Measurements from ENCODE around the gene AOAH. TPM values are rescaled to one million over a fixed set of nuclear protein-coding genes. Genes with fewer than 3 reads are reported as not detected.

AOAH gene
- total and polyA plus RNA-seq, 7 donors, result 3.8 to 61.3 (median 16.2) TPM

DNA sequence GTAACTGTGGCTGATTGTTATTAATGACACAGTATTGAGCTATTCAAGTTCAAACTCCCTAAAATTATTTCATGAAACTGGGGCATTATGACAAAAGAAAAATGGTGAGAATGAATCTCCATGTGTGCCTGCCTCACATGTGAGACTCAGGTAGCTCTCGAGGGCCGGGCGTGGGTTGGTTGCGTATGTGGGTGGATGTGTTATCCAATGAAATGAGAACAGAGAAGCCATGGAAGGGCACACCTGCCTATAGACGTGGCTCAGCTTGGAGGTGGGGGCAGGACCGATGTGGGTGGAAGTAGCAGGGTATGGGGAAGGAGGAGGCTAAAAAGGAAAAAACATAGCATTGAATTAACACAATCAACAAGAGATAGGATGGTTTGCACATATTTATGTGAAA lies 96.5 kb downstream of the AOAH start:
- WGBS, 2 donors, result 88 to 92% methylated on average over 6 of the region's 6 CpGs
- no peak for DNase-seq
- Histone ChIP-seq H3K4me3 (no peak overlapping the region), H3K9me3 (no peaks in the 10 kb centered on the region), H3K36me3 (no peaks in the 10 kb centered on the region), H3K27me3 (no peaks in the 10 kb centered on the region), H3K27ac (no peak overlapping the region), H3K4me1 (no peaks in the 10 kb centered on the region)
- intact Hi-C loops (cut with DNase I), result loop anchor here (2.0 kb wide), 1 partner anchor 39 kb away; no protein-coding TSS in a partner anchor
- TF ChIP-seq, protein P1, sequence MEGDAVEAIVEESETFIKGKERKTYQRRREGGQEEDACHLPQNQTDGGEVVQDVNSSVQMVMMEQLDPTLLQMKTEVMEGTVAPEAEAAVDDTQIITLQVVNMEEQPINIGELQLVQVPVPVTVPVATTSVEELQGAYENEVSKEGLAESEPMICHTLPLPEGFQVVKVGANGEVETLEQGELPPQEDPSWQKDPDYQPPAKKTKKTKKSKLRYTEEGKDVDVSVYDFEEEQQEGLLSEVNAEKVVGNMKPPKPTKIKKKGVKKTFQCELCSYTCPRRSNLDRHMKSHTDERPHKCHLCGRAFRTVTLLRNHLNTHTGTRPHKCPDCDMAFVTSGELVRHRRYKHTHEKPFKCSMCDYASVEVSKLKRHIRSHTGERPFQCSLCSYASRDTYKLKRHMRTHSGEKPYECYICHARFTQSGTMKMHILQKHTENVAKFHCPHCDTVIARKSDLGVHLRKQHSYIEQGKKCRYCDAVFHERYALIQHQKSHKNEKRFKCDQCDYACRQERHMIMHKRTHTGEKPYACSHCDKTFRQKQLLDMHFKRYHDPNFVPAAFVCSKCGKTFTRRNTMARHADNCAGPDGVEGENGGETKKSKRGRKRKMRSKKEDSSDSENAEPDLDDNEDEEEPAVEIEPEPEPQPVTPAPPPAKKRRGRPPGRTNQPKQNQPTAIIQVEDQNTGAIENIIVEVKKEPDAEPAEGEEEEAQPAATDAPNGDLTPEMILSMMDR (IDR thresholded peaks at IDR 0.05), result no peak
- TF ChIP-seq EP300 (IDR thresholded peaks at IDR 0.05) (no peak), POLR2A (IDR thresholded peaks at IDR 0.05) (no peak), POLR2AphosphoS5 (IDR thresholded peaks at IDR 0.05) (no peak)

DNA sequence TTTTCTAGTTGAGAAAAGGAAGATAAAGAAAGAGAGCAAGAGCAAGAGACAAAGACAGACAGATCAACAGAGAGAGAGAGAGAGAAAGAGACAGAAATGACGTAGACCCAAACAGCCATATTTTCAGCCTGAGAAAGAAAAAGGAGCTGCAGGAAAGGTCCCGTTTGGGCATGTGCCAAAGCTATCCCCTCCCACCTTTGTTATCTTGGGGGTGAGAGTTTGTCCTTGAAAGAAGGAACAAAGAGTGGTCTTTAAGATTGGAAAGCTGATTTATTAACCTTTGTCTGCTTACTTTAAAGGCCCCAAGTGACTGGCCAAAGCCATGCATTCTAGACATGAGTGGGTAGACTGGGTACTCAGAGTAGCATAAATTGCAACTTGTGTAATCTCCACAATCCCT lies 98.2 kb downstream of the AOAH start:
- H3K4me3 ChIP-seq, result no peak overlapping the region
- no peaks in the 10 kb centered on the region for H3K36me3 ChIP-seq
- WGBS, 2 donors, result 77 to 90% methylated on average over 2 of the region's 2 CpGs
- intact Hi-C loops (cut with DNase I), result no loop called here
- DNase-seq, result no peak
- no peak overlapping the region for H3K27ac ChIP-seq
- TF ChIP-seq, protein P1 (IDR thresholded peaks at IDR 0.05), result no peak
- TF ChIP-seq POLR2AphosphoS5 (IDR thresholded peaks at IDR 0.05) (no peak), POLR2A (IDR thresholded peaks at IDR 0.05) (no peak), EP300 (IDR thresholded peaks at IDR 0.05) (no peak)
- no peaks in the 10 kb centered on the region for H3K9me3 ChIP-seq
- no peaks in the 10 kb centered on the region for H3K4me1 ChIP-seq
- H3K27me3 ChIP-seq, result no peaks in the 10 kb centered on the region

DNA sequence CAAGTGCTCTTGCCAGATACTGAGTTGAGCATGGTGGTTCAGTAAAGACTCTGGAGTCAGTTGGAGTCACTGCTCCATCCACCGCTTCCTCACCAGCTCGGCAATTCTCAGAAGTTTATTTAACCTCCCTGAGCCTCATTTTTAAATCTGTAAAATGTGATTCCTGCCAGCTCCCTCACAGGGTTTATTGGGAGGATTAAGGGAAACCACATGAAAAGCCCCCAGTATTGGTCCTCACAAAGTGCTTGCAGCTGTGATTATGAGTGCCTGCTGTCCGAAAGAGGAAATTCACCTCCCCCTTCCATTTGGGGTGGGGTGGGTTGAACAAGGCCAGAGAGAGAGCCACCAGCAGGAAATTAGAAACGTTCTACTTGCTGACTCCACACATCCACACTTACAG lies 99.0 kb downstream of the AOAH start:
- WGBS, 2 donors, result 45 to 73% methylated on average over 4 of the region's 4 CpGs
- no peak for TF ChIP-seq EP300 (IDR thresholded peaks at IDR 0.05)
- TF ChIP-seq POLR2A (IDR thresholded peaks at IDR 0.05), result no peak
- no peak for TF ChIP-seq POLR2AphosphoS5 (IDR thresholded peaks at IDR 0.05)
- TF ChIP-seq, protein P1 (IDR thresholded peaks at IDR 0.05), result no peak
- no peaks in the 10 kb centered on the region for H3K4me1 ChIP-seq
- no peak for DNase-seq
- H3K27me3 ChIP-seq, result no peaks in the 10 kb centered on the region
- intact Hi-C loops (cut with DNase I), result no loop called here
- no peaks in the 10 kb centered on the region for H3K36me3 ChIP-seq
- no peaks in the 10 kb centered on the region for H3K9me3 ChIP-seq
- H3K4me3 ChIP-seq, result no peak overlapping the region
- H3K27ac ChIP-seq, result no peak overlapping the region

DNA sequence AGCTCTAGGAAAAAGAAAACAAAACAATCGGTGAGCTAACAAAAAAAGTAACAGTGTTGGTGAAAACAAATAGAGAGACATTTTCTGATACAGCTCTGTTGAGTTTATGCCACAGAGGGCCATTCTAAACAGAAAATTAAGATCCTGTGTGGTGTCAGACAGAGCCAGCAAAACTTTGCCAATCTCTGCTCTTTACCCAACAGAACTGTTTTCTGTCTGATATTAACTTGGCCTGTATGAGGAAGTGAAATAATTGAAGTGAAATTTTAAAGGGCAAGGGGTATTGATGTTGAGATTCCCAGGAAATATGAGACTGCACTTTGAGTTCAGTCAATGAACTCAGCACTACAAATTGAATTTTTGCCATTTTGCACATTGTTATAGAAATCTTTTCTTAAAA lies 101.0 kb downstream of the AOAH start:
- Histone ChIP-seq H3K4me3 (no peak overlapping the region), H3K27ac (no peak overlapping the region), H3K27me3 (no peaks in the 10 kb centered on the region), H3K9me3 (no peaks in the 10 kb centered on the region), H3K36me3 (no peaks in the 10 kb centered on the region), H3K4me1 (no peaks in the 10 kb centered on the region)
- intact Hi-C loops (cut with DNase I), result no loop called here
- TF ChIP-seq EP300 (IDR thresholded peaks at IDR 0.05) (no peak), POLR2AphosphoS5 (IDR thresholded peaks at IDR 0.05) (no peak), POLR2A (IDR thresholded peaks at IDR 0.05) (no peak)
- TF ChIP-seq, protein P1 (IDR thresholded peaks at IDR 0.05), result no peak
- DNase-seq, result no peak
- 37 to 71% methylated on average over 1 of the region's 1 CpG for WGBS, 2 donors

DNA sequence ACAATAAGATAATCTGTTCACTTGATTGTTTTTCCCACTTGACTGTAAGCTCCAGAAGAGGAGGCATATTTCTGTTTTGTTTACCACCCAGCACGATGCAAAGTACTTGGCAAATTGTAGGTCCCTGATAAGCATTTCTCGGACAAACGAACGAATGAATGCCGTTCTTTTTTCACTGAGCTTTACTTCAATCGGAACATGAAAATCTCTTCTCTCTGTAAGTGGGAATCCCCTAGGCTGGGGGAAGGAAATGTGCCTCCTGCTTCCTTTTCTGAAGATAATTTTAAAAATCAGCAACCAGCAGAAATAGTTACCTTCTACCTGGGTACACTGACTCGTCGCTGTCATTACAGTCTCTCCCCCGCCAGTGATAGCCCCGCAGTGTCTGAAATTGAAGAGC lies 102.9 kb downstream of the AOAH start:
- Histone ChIP-seq H3K4me3 (no peak overlapping the region), H3K4me1 (no peaks in the 10 kb centered on the region), H3K9me3 (no peaks in the 10 kb centered on the region), H3K27me3 (no peaks in the 10 kb centered on the region), H3K36me3 (no peaks in the 10 kb centered on the region), H3K27ac (no peak overlapping the region)
- no peak for DNase-seq
- TF ChIP-seq EP300 (IDR thresholded peaks at IDR 0.05) (no peak), POLR2AphosphoS5 (IDR thresholded peaks at IDR 0.05) (no peak), POLR2A (IDR thresholded peaks at IDR 0.05) (no peak)
- TF ChIP-seq, protein P1 (IDR thresholded peaks at IDR 0.05), result no peak
- WGBS, 2 donors, result 61 to 83% methylated on average over 10 of the region's 10 CpGs
- intact Hi-C loops (cut with DNase I), result no loop called here

Measured in sigmoid colon (tissue), 7 donors.